NCI-H128 (cell line): ENCODE measurements around the gene STAG1.
"Not testable (repeated sequence)": the region's sequence is repeated elsewhere in the genome, so short reads cannot be mapped to it uniquely, and the experiment has no call there.

ENCODE experiments used
- DNase-seq: peaks from one replicate; lab custom pipeline; 2025; ENCODE audit not compliant: unreplicated experiment; lab: John Stamatoyannopoulos, UW

The STAG1 gene

GRCh38 chr3:136653628-136654027 is 98.5 kb downstream of the STAG1 start:
- DNase-seq = no peak

GRCh38 chr3:136651581-136651980 is 100.6 kb downstream of the STAG1 start:
- DNase-seq = no peak

DNA sequence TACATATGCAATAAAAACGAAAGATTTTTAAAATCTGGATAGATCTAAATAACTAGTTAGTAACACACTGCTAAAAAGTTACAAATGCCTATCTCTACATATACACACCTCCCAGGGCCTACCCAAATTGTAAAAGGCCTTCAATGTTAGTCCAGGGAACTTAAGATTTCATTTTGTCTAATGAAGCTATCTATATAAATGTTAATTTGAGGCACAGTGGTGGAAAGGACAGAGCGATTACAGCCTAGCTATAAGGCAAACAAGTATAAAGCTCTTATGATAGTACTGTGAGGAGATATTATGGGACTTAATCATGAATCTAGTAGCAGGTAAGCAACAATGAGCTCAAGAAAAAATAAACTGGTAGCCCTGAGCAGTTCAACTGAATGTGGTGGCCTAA is 101.7 kb downstream of the STAG1 start:
- no peak for DNase-seq

- no peak for DNase-seq
These were observed 106.3 kb downstream of the STAG1 start for GRCh38 chr3:136645915-136646314.

GRCh38 chr3:136644212-136644611 is 108.0 kb downstream of the STAG1 start:
- DNase-seq = no peak

GRCh38 chr3:136643380-136643779 is 108.8 kb downstream of the STAG1 start:
- DNase-seq = not testable (repeated sequence)

GRCh38 chr3:136642711-136643110 is 109.5 kb downstream of the STAG1 start:
- no peak for DNase-seq

- DNase-seq = no peak
These were observed 113.1 kb downstream of the STAG1 start for GRCh38 chr3:136639069-136639468.

DNA sequence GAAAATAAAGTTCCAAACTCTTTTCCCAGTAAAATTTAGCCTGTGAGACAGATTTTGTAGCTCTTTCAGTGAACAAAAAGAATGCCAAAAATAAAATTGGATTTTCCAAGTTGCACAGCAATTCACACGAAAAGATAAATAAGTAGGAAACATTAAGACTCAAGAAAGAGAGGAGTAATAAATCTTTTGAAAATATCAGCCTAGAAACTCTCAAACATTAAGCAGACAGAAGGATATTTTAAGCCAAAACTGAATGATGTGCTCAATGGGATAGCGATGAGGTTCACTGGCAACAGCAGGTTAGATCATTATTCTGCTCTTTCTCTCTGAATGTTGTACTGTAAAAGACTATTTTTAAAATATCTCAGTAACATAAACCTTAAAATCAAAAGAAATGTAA is 115.0 kb downstream of the STAG1 start:
- no peak for DNase-seq

- no peak for DNase-seq
These were observed 117.4 kb downstream of the STAG1 start for GRCh38 chr3:136634821-136635220.

DNA sequence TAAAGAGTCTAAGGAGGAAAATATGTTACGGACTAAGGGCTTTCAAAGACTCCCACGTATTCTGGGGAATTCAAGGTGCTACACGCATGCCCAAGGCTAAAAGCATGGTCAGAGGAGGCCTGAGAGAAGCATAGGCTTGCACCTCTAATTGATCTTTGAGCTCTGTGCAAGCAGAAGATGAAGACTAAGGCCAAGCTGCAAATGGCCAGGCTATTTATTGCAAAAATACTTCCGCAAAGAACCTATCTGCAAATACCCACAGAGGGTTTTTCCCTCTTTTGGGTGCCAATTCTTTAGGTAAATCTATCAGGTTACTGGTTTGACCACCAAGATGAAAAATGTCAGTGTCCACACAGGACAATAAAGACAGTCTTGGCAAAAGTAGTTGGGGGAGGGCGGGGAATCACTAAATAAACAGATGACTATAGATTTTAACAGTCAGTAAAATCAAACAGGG is 119.5 kb downstream of the STAG1 start:
- DNase-seq = no peak

GRCh38 chr3:136631424-136631823 is 120.8 kb downstream of the STAG1 start:
- no peak for DNase-seq

DNA sequence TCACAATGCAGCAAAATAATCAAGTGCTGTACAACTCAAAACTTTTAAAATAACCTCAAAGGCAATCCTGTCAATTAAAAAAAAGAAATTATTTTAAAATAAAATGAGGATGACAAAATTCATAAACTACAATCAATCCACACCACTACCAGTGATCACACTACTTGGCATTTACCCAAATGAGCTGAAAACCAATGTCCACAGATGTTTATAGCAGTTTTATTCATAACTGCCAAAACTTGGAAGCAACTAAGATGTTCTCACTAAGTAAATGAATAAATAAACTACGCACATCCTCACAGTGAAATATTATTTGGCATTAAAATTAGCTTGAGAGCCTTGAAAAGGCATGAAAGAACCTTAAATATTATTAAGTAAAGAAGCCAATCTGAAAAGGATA is 121.3 kb downstream of the STAG1 start:
- no peak for DNase-seq

GRCh38 chr3:136626493-136626892 is 125.7 kb downstream of the STAG1 start:
- DNase-seq = no peak

DNA sequence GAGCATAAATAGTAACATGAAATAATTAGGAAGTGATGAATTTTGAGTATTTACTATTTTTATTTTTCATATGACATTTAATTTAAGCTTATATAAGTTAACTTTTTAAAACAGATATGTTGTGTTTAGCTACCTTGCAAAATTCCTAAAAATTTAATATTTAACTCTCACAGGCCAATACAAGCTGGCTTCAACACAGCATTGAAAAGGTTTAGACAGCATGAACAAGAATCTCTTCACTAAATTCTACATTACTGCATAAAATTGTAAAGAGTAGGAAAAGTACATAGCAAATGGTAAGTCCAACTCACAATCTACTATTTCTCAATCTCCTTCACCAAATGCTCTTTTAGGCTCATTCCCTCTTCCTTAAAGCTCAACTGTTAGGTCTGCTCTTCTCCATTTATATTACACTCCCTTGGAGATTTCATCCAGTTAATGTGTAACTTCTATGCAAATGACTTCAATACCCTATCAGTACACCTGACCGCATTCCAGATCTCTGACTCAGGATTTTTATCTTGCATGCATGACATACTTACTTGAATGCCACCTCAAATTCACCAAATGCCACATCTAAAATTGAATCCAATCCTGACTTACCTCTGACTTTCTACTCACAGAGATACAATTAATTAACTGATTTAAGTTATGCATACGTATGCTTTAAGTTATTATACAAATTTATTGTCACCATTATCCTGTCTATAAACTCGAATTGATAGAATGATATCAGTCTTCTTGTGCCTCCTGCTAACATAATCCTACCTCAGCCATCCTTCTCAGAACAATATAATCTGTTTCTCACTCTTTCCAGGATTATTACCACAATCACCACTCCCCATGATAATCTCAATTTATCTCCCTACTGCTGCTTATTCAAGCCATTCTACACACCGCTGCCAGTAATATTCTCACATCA is 127.0 kb downstream of the STAG1 start:
- DNase-seq = no peak

DNA sequence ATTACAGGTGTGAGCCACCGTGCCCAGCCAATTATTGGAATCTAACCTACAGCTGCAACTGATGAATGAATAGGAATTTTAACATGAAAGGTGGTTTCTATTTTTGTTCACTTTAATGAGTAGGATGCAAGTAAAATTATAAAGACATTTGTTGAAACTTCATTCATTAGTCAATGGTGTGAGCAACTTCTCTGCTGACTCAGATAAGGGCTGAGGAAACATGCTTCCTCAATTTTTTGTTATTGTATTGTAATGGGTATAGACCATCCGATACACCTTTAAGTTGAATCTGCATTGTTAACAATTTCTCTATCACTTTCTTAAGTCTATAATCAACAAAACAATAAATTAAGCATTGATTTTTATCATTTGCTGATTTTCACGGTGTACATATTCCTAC is 127.8 kb downstream of the STAG1 start:
- DNase-seq = no peak

DNA sequence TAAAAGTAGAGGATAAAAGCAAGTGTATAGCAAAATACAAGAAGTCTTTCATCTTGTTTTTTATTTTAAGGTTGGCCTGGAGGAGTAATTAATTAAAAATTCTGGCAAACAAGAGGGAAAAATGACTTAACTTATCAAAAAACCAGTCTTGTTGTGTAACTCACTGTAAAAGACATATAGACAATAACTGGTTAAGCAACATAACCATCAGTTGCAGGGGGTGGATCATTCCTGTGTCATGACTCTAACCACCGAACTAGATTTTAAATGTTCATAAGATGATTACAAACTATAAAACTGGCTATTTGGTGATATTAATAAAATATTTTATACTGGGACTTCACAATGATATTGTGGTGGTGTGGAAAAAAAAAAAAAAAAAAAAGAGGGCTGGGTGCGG is 130.6 kb downstream of the STAG1 start:
- no peak for DNase-seq

DNA sequence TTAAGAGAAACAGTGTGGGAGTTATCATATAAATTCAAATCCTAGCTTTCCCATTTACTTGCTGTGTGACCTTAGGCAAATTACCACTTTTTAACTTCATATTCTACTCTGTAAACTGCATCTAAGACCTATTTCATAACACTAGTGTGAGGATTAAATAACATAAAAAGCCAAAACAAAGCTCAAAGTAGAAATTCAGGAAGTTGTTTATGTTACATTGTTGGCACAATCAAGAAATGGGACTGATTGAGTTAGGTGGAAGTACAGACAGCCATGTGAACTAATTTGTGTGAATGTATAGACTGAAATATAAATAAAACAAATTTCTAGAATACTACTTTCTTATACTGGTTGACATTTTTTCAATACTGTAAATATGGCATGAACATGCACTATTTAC is 131.7 kb downstream of the STAG1 start:
- DNase-seq = no peak

DNA sequence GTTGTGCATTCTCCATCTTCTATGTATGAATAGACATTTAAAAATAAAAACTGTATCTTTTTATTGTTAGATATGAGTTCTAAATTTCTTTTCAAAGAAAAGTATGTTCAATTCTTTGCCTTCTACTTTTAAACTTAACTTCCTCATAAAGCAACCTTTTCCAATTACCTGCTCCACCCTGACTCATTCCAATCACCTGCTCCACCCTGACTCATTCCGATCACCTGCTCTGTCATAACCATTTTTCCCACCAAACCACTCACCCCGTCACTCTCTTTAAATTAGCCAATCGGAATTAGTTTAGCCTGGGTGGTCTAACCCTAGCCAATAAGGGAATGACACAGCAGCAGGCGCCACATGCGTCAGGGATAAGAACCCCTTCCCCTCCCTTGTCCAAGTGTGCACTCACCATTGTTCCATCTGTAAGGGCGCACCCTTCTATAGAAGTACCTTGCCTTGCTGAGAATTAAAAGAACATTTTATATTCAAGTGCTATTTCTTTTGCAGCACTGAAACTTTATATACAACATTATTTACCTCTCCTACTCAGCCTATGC is 134.1 kb downstream of the STAG1 start:
- not testable (repeated sequence) for DNase-seq

GRCh38 chr3:136617198-136617597 is 135.0 kb downstream of the STAG1 start:
- DNase-seq = no peak

- DNase-seq = no peak
These were observed 139.7 kb downstream of the STAG1 start for GRCh38 chr3:136612512-136612911.

DNA sequence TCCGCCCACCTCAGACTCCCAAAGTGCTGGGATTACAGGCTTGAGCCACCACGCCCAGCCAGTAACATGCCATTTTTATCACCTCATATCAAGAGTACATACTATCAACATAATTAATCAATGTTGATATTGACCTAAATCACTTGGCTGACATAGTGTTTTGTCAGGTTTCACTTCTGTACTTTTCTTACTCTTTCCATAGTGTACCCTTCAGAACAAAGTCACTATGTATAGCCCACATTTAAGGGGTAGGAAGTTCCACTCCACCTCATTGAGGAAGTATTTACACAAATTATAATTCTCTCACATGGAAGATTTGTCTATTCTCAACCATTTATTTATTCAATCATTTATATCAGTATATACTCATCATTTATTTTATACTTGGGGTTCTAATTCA is 145.2 kb downstream of the STAG1 start:
- no peak for DNase-seq
